CD14-positive monocyte (primary cell): ENCODE data around the gene NDFIP1. TPM values are rescaled to one million over a fixed set of nuclear protein-coding genes. Genes with fewer than 3 reads are reported as not detected.
A peak's percentile ranks its signal among the peaks of the same experiment; 100 is the strongest.

Experiments used
- DNase-seq, 3 donors: peaks; one replicate each; pipeline ENCODE4 v3.0.0-alpha.2; 2011 to 2022
- H2AFZ ChIP-seq: 2 replicates; pipeline ENCODE4 v1.6.0; 2012; ENCODE audit warnings: mild to moderate bottlenecking, low read depth, low read length, inconsistent platforms; ENCODE audit not compliant: insufficient read depth, poor library complexity, severe bottlenecking
- H3K27ac ChIP-seq, 2 donors: 1 replicate in 1 of 2; 2 replicates in 1 of 2; pipeline ENCODE4 v1.5.1; 2012 to 2013; ENCODE audit warnings: low read length in 2 of 2, control low read depth in 1 of 2, inconsistent platforms in 1 of 2, low read depth in 1 of 2, mild to moderate bottlenecking in 1 of 2
- H3K27me3 ChIP-seq, 2 donors: one replicate each; pipeline versions ENCODE4 v1.6.0 to v1.6.1; 2011 to 2013; ENCODE audit warnings: low read length in 2 of 2; ENCODE audit not compliant: control insufficient read depth in 2 of 2, insufficient read depth in 2 of 2
- H3K36me3 ChIP-seq, 2 donors: replicated peaks in 1 of 2; 1 replicate in 1 of 2; 2 replicates in 1 of 2; pipeline versions ENCODE4 v1.5.1 to v1.6.1; 2012 to 2013; ENCODE audit warnings: low read length in 2 of 2, control low read depth in 1 of 2, inconsistent platforms in 1 of 2, mild to moderate bottlenecking in 1 of 2; ENCODE audit not compliant: insufficient read depth in 2 of 2, control insufficient read depth in 1 of 2
- H3K4me1 ChIP-seq, 2 donors: 1 replicate in 1 of 2; 2 replicates in 1 of 2; pipeline versions ENCODE4 v1.5.1 to v1.6.1; 2012 to 2013; ENCODE audit warnings: low read length in 2 of 2, control low read depth in 1 of 2, inconsistent platforms in 1 of 2, mild to moderate bottlenecking in 1 of 2, moderate library complexity in 1 of 2; ENCODE audit not compliant: insufficient read depth in 2 of 2, control insufficient read depth in 1 of 2
- H3K4me2 ChIP-seq: replicated peaks from 2 replicates; pipeline ENCODE3; 2012; ENCODE audit warnings: low read length, moderate library complexity, mild to moderate bottlenecking; ENCODE audit not compliant: poor library complexity, severe bottlenecking; ENCODE audit errors: extremely low read depth
- H3K4me3 ChIP-seq, 3 experiments: fragments of 200-600 bp in 1 of 3; sonication (generic) in 1 of 3; replicated peaks in 1 of 3; 1 replicate in 2 of 3; 2 replicates in 1 of 3; pipeline ENCODE4 v1.5.1; 2011 to 2013; ENCODE audit warnings: low read length in 3 of 3, mild to moderate bottlenecking in 3 of 3, control low read depth in 2 of 3, low read depth in 2 of 3, inconsistent platforms in 1 of 3, moderate library complexity in 1 of 3
- H3K79me2 ChIP-seq: 2 replicates; pipeline ENCODE4 v1.6.0; 2012; ENCODE audit warnings: mild to moderate bottlenecking, control low read depth, inconsistent platforms, low read length, moderate library complexity; ENCODE audit not compliant: insufficient read depth
- H3K9ac ChIP-seq: 2 replicates; pipeline ENCODE4 v1.6.0; 2017; ENCODE audit warnings: low read length, mild to moderate bottlenecking; ENCODE audit not compliant: insufficient read depth, poor library complexity, severe bottlenecking
- H3K9me3 ChIP-seq, 2 donors: replicated peaks in 1 of 2; 1 replicate in 1 of 2; 2 replicates in 1 of 2; pipeline versions ENCODE4 v1.5.1 to v1.6.1; 2012 to 2013; ENCODE audit warnings: low read length in 2 of 2, control low read depth in 1 of 2; ENCODE audit not compliant: control insufficient read depth in 1 of 2, insufficient read depth in 1 of 2
- H4K20me1 ChIP-seq: 2 replicates; pipeline ENCODE4 v1.6.0; 2012; ENCODE audit warnings: mild to moderate bottlenecking, low read length, control low read depth, moderate library complexity; ENCODE audit not compliant: insufficient read depth
- H3K27ac Mint-ChIP-seq, 7 donors: one replicate each; pipeline ENCODE4 v1.8.0; 2020; ENCODE audit warnings: mild to moderate bottlenecking in 7 of 7, mixed read lengths in 7 of 7, moderate library complexity in 6 of 7, inconsistent platforms in 2 of 7
- H3K27me3 Mint-ChIP-seq, 3 donors: one replicate each; pipeline ENCODE4 v1.8.0; 2021 to 2022; ENCODE audit warnings: low read depth in 3 of 3, mild to moderate bottlenecking in 3 of 3, mixed read lengths in 3 of 3, moderate library complexity in 3 of 3, inconsistent platforms in 1 of 3
- H3K36me3 Mint-ChIP-seq, 2 donors: one replicate each; pipeline ENCODE4 v1.8.0; 2020; ENCODE audit warnings: mixed read lengths in 2 of 2, inconsistent platforms in 1 of 2, mild to moderate bottlenecking in 1 of 2
- H3K4me1 Mint-ChIP-seq: one replicate; pipeline ENCODE4 v1.8.0; 2020; ENCODE audit warnings: mild to moderate bottlenecking, mixed read lengths
- H3K4me3 Mint-ChIP-seq, 2 donors: one replicate each; pipeline ENCODE4 v1.8.0; 2020; ENCODE audit warnings: mild to moderate bottlenecking in 2 of 2, mixed read lengths in 2 of 2, moderate library complexity in 1 of 2
- H3K9me3 Mint-ChIP-seq, 7 donors: one replicate each; pipeline ENCODE4 v1.8.0; 2020 to 2022; ENCODE audit warnings: mixed read lengths in 7 of 7, mild to moderate bottlenecking in 6 of 7, moderate library complexity in 6 of 7, inconsistent platforms in 2 of 7
- WGBS: methylation state at CpG from one replicate; pipeline ENCODE4 v1.1.5; 2013; ENCODE audit warnings: missing lambda C conversion rate; ENCODE audit not compliant: insufficient coverage; 5-methylcytosine and 5-hydroxymethylcytosine counted together
- intact Hi-C, 2 donors: fragments of 100-400 bp; cut with micrococcal nuclease; formaldehyde crosslinking; loops; one replicate each; pipeline versions ENCODE4 v1.15.0 to v1.15.1; 2023
- polyA plus RNA-seq, 3 donors: library from polyadenylated mRNA; depleted of rRNA in 1 of 3; unstranded in 2 of 3; stranded (reverse) in 1 of 3; fragments of 300-500 nt in 2 of 3; fragments of >200 nt in 1 of 3; fragmentation: Illumina TruSeq in 2 of 3; gene quantifications; 1 replicate in 2 of 3; 2 replicates in 1 of 3; pipeline ENCODE4 v1.2.3, GENCODE V29; 2012 to 2021
- TF ChIP-seq, protein P1 (sequence below): fragments of 200-600 bp; IDR thresholded peaks from one replicate; pipeline ENCODE4 v1.8.0; 2022; ENCODE audit warnings: antibody characterized with exemption, mild to moderate bottlenecking

NDFIP1 gene
- polyA plus RNA-seq, 3 donors = 18.4 to 44.4 (median 44.0) TPM

DNA sequence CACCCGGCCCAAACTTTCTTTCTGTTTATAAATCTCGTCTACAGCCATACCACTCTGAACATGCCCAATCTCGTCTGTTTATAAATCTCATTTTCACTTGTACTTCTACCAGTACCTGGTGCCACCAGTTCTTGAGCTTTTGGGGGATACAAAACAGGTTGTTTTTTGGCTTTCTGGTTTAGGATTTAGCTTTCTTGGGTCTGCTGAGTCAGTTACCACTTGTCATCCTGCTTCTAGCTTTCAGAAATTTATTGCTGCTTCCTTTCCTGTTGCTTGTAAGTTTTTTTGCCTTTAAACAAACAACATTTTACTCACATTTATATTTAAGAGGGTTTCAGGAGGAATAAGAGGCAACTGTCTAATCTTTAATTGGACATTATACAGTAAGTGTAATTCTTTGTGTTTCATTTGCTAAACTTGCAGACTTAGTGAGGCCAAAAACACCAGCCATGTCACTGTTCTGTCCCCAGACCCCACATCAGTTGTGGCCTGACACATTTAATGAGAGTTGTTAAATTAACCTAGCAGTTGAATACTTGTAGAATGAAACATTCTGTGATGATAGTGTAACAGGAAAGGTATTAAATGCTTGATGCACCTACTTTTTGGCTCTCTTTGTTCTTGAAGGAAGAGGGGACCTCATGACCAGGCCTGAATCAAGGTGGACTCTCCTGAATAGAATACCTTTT, 11.8 kb downstream of the NDFIP1 start:
- H3K4me1 Mint-ChIP-seq = peaks cover 47% of the 10 kb centered on the region
- peaks cover 25 to 26% of the 10 kb centered on the region in 2 donors for H3K36me3 Mint-ChIP-seq
- Histone ChIP-seq H3K4me1 (peaks cover 8 to 11% of the 10 kb centered on the region in 2 donors), H3K79me2 (peaks cover 99% of the 10 kb centered on the region), H2AFZ (no peak overlapping the region), H3K27ac (no peak overlapping the region), H3K9ac (no peak overlapping the region), H3K9me3 (no peaks in the 10 kb centered on the region), H3K27me3 (no peaks in the 10 kb centered on the region), H4K20me1 (peaks cover 100% of the 10 kb centered on the region), H3K4me2 (no peak overlapping the region), H3K36me3 (peaks cover 0 to 24% of the 10 kb centered on the region in 2 donors), H3K4me3 (no peak overlapping the region)
- intact Hi-C loops = no loop called here
- peaks cover 0 to 5% (median 2%) of the 10 kb centered on the region in 7 donors for H3K9me3 Mint-ChIP-seq
- H3K27me3 Mint-ChIP-seq = no peaks in the 10 kb centered on the region
- peak overlapping the region in 4 of 7 donors; percentile 19 to 64 (median 42) for H3K27ac Mint-ChIP-seq
- no peak for DNase-seq
- 50% methylated on average over 1 of the region's 3 CpGs for WGBS
- no peak overlapping the region for H3K4me3 Mint-ChIP-seq
- TF ChIP-seq, protein P1, sequence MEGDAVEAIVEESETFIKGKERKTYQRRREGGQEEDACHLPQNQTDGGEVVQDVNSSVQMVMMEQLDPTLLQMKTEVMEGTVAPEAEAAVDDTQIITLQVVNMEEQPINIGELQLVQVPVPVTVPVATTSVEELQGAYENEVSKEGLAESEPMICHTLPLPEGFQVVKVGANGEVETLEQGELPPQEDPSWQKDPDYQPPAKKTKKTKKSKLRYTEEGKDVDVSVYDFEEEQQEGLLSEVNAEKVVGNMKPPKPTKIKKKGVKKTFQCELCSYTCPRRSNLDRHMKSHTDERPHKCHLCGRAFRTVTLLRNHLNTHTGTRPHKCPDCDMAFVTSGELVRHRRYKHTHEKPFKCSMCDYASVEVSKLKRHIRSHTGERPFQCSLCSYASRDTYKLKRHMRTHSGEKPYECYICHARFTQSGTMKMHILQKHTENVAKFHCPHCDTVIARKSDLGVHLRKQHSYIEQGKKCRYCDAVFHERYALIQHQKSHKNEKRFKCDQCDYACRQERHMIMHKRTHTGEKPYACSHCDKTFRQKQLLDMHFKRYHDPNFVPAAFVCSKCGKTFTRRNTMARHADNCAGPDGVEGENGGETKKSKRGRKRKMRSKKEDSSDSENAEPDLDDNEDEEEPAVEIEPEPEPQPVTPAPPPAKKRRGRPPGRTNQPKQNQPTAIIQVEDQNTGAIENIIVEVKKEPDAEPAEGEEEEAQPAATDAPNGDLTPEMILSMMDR = no peak

DNA sequence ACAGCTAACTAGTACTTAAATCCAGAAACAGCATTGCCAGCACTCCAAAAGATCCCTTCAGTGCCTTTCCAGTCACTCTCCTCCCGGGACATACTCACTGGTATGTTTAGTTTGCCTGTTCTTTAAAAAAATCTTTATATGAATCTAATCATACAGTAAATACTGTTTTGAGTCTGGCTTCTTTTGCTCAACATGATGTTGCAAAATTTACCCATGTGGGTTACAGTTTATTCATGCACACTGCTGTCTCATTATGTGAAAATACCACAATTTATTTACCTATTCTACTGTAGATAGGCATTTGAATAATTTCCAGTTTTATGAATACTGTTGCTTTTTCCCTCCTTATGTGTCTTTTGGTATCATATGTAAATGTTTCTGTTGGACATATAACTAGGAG, 13.5 kb downstream of the NDFIP1 start:
- Histone ChIP-seq H3K4me3 (no peak overlapping the region), H3K4me1 (peaks cover 0 to 4% of the 10 kb centered on the region in 2 donors), H3K36me3 (peaks cover 0 to 24% of the 10 kb centered on the region in 2 donors), H3K27ac (peak overlapping the region in 1 of 2 donors; percentile 6), H3K27me3 (no peaks in the 10 kb centered on the region), H3K9ac (no peak overlapping the region), H2AFZ (no peak overlapping the region), H4K20me1 (peaks cover 100% of the 10 kb centered on the region), H3K4me2 (no peak overlapping the region), H3K79me2 (peaks cover 99% of the 10 kb centered on the region), H3K9me3 (no peaks in the 10 kb centered on the region)
- Mint-ChIP-seq H3K36me3 (peaks cover 24 to 26% of the 10 kb centered on the region in 2 donors), H3K9me3 (peaks cover 0 to 5% (median 2%) of the 10 kb centered on the region in 7 donors), H3K4me1 (peaks cover 35% of the 10 kb centered on the region), H3K4me3 (no peak overlapping the region), H3K27me3 (no peaks in the 10 kb centered on the region), H3K27ac (peak overlapping the region in 1 of 7 donors; percentile 16)
- WGBS = no CpG with 5 or more reads among the region's 1 CpG
- no peak for DNase-seq
- intact Hi-C loops = no loop called here
- TF ChIP-seq, protein P1 = no peak
